HepG2 (cell line): ENCODE measurements around the gene MFAP2. TPM values are rescaled to one million over a fixed set of nuclear protein-coding genes. Genes with fewer than 3 reads are reported as not detected.

Experiments used
- ATAC-seq: fragments of 200-7000 bp; cut with Tn5 transposase; 3 replicates; pipeline ENCODE4 v1.9.1; 2020; ENCODE audit warnings: mild to moderate bottlenecking, moderate library complexity
- BruUV-seq: library from RNA; stranded (reverse); fragments of 400-500 nt; replicated peaks from 2 replicates; lab custom pipeline; 2021; lab: Mats Ljungman, UMichigan
- CTCF ChIA-PET: fragments of 300-600 bp; formaldehyde crosslinking; extraction: SDS; loops from one replicate; lab custom pipeline; 2021; ENCODE audit warnings: low total read pairs, inconsistent platforms, low intra/inter-chr PET ratio; lab: Yijun Ruan, JAX
- POLR2A ChIA-PET: fragments of 350-600 bp; sonication (Branson Sonifier 250); formaldehyde crosslinking; loops from one replicate; lab custom pipeline; 2020; ENCODE audit warnings: antibody characterized with exemption, inconsistent platforms; lab: Yijun Ruan, JAX
- DNase-seq: peaks from one replicate; pipeline ENCODE4 v3.0.0-alpha.2; 2015; ENCODE audit warnings: low spot score
- FAIRE-seq: peaks from 3 replicates; lab custom pipeline; 2011; peaks lifted over from hg19 to GRCh38; lab: Jason Lieb, UNC
- H2AFZ ChIP-seq: one replicate; pipeline ENCODE4 v1.6.1; 2011; ENCODE audit warnings: low read length, inconsistent platforms
- H3K27ac ChIP-seq: fragments of 300-600 bp; 3 replicates; pipeline ENCODE4 v1.8.0; 2011; ENCODE audit warnings: mixed run types, mild to moderate bottlenecking, mixed read lengths, low read length, inconsistent platforms; ENCODE audit not compliant: insufficient read depth; ENCODE audit errors: extremely low read length
- H3K27me3 ChIP-seq, 2 experiments: fragments of 200-600 bp in 1 of 2; 2 replicates in 1 of 2; 3 replicates in 1 of 2; pipeline versions ENCODE4 v1.6.0 to v1.8.0; 2011; ENCODE audit warnings: low read length in 2 of 2, mild to moderate bottlenecking in 2 of 2, moderate library complexity in 2 of 2, inconsistent platforms in 1 of 2; ENCODE audit not compliant: insufficient read depth in 2 of 2, control insufficient read depth in 1 of 2
- H3K36me3 ChIP-seq, 2 experiments: fragments of 200-600 bp in 1 of 2; replicated peaks in 1 of 2; 2 replicates in 1 of 2; 3 replicates in 1 of 2; pipeline versions ENCODE4 v1.5.1 to v1.8.0; 2011; ENCODE audit warnings: low read length in 2 of 2, inconsistent platforms in 1 of 2; ENCODE audit not compliant: insufficient read depth in 2 of 2, control insufficient read depth in 1 of 2
- H3K4me1 ChIP-seq: 2 replicates; pipeline ENCODE4 v1.5.1; 2012; ENCODE audit warnings: low read length, inconsistent platforms; ENCODE audit not compliant: insufficient read depth
- H3K4me2 ChIP-seq: 2 replicates; pipeline ENCODE4 v1.6.0; 2011; ENCODE audit warnings: low read depth, low read length, inconsistent platforms
- H3K4me3 ChIP-seq, 3 experiments: fragments of 200-600 bp in 1 of 3; sonication (generic), shearing (Covaris generic) in 1 of 3; replicated peaks in 1 of 3; 2 replicates each; pipeline ENCODE4 v1.5.1; 2011 to 2016; ENCODE audit warnings: low read length in 3 of 3, inconsistent platforms in 2 of 3, low read depth in 2 of 3, mild to moderate bottlenecking in 2 of 3, control low read depth in 1 of 3, mixed read lengths in 1 of 3; ENCODE audit not compliant: insufficient read depth in 1 of 3
- H3K79me2 ChIP-seq: one replicate; pipeline ENCODE4 v1.6.1; 2011; ENCODE audit warnings: low read length, inconsistent platforms; ENCODE audit not compliant: insufficient read depth
- H3K9ac ChIP-seq: 2 replicates; pipeline ENCODE4 v1.6.0; 2011; ENCODE audit warnings: mild to moderate bottlenecking, low read depth, low read length, inconsistent platforms; ENCODE audit not compliant: insufficient read depth
- H3K9me3 ChIP-seq: 2 replicates; pipeline ENCODE4 v1.5.1; 2012; ENCODE audit warnings: mild to moderate bottlenecking, low read length
- H4K20me1 ChIP-seq: 2 replicates; pipeline ENCODE4 v1.6.0; 2011; ENCODE audit warnings: inconsistent platforms, mild to moderate bottlenecking, low read length, moderate library complexity; ENCODE audit not compliant: insufficient read depth
- ARNT ChIP-seq: fragments of 450-650 bp; IDR thresholded peaks from 2 replicates; pipeline ENCODE4 v1.6.1; 2017
- CBX2 ChIP-seq, 2 experiments: fragments of 200-600 bp in 1 of 2; sonication (generic); formaldehyde crosslinking in 1 of 2; IDR thresholded peaks; 2 replicates each; pipeline versions ENCODE4 v1.7.0 to v1.8.1; 2018 to 2022; ENCODE audit warnings: low read depth in 2 of 2, low read length in 1 of 2, mild to moderate bottlenecking in 1 of 2, missing genetic modification reagents in 1 of 2
- CREB1 ChIP-seq, 2 experiments: fragments of 450-650 bp in 1 of 2; IDR thresholded peaks; 2 replicates each; pipeline ENCODE4 v1.6.1; 2016 to 2017; ENCODE audit warnings: control low read depth in 1 of 2, mild to moderate bottlenecking in 1 of 2, missing compliant biosample characterization in 1 of 2, missing genetic modification characterization in 1 of 2
- HNRNPUL1 ChIP-seq: fragments of 200-400 bp; formaldehyde crosslinking; IDR thresholded peaks from 2 replicates; pipeline ENCODE4 v1.6.1; 2017; ENCODE audit warnings: low read depth, mild to moderate bottlenecking, low read length, moderate library complexity
- KLF9 ChIP-seq: IDR thresholded peaks from 2 replicates; pipeline ENCODE4 v1.6.1; 2016; ENCODE audit warnings: low read depth
- NR2F2 ChIP-seq: IDR thresholded peaks from 2 replicates; pipeline ENCODE4 v1.6.1; 2012; ENCODE audit warnings: low read depth, inconsistent platforms, borderline replicate concordance
- PLSCR1 ChIP-seq: sonication (generic); formaldehyde crosslinking; IDR thresholded peaks from 2 replicates; pipeline ENCODE4 v1.5.0; 2020; ENCODE audit warnings: missing genetic modification reagents, mild to moderate bottlenecking, borderline replicate concordance
- ZBTB1 ChIP-seq: sonication (generic); formaldehyde crosslinking; IDR thresholded peaks from 2 replicates; pipeline ENCODE4 v1.4.0; 2020; ENCODE audit warnings: missing genetic modification reagents, borderline replicate concordance
- ZNF101 ChIP-seq: sonication (generic); formaldehyde crosslinking; IDR thresholded peaks from 2 replicates; pipeline ENCODE4 v1.4.0; 2020; ENCODE audit warnings: mild to moderate bottlenecking, low read depth, missing genetic modification reagents, borderline replicate concordance
- ZNF326 ChIP-seq: sonication (generic); formaldehyde crosslinking; IDR thresholded peaks from 2 replicates; pipeline ENCODE4 v1.4.0; 2020; ENCODE audit warnings: missing genetic modification reagents, borderline replicate concordance
- ZNF644 ChIP-seq: IDR thresholded peaks from 2 replicates; pipeline ENCODE4 v1.6.1; 2016; ENCODE audit warnings: low read depth
- ZNF788 ChIP-seq: sonication (generic); formaldehyde crosslinking; IDR thresholded peaks from 2 replicates; pipeline ENCODE4 v1.5.0; 2020; ENCODE audit warnings: mild to moderate bottlenecking, missing genetic modification reagents, borderline replicate concordance
- ZNF883 ChIP-seq: sonication (generic); formaldehyde crosslinking; IDR thresholded peaks from 2 replicates; pipeline ENCODE4 v1.5.1; 2020; ENCODE audit warnings: mild to moderate bottlenecking, missing genetic modification reagents; ENCODE audit errors: not compliant biosample characterization
- ZSCAN29 ChIP-seq: sonication (generic); formaldehyde crosslinking; conservative IDR thresholded peaks from 2 replicates; pipeline ENCODE4 v1.4.0; 2020; ENCODE audit warnings: mild to moderate bottlenecking, missing genetic modification reagents
- WGBS: methylation state at CpG from one replicate; pipeline ENCODE4 v1.1.6; 2017; ENCODE audit warnings: low lambda C conversion rate; 5-methylcytosine and 5-hydroxymethylcytosine counted together
- in situ Hi-C: cut with HindIII; loops from 2 replicates; pipeline ENCODE4 v1.10.0; 2017; ENCODE audit warnings: low pct_unique_long_range_greater_than_20kb; ENCODE audit not compliant: extremely low pct_ligation_motif_present
- intact Hi-C: fragments of 100-400 bp; cut with micrococcal nuclease; formaldehyde crosslinking; loops from one replicate; pipeline ENCODE4 v1.10.0; 2022; ENCODE audit not compliant: unreplicated experiment
- polyA plus RNA-seq, 8 experiments: library from polyadenylated mRNA; depleted of rRNA in 3 of 8; stranded (reverse) in 7 of 8; unstranded in 1 of 8; fragments of >200 nt; fragmentation: Illumina TruSeq in 4 of 8; extraction: Trizol in 4 of 8; gene quantifications; 2 replicates each; pipeline versions ENCODE4 v1.2.1 to v1.2.3, GENCODE V29; 2011 to 2016; ENCODE audit warnings: low read depth in 4 of 8, missing spikeins in 1 of 8, mixed read lengths in 1 of 8; ENCODE audit not compliant: insufficient read depth in 1 of 8
- total RNA-seq, 5 experiments: library from RNA; depleted of rRNA; stranded (reverse); fragments of >200 nt; fragmentation: Illumina TruSeq; extraction: Trizol; gene quantifications; 2 replicates each; pipeline ENCODE4 v1.2.3, GENCODE V29; 2016; ENCODE audit warnings: low read depth in 1 of 5
- TF ChIP-seq, protein P1 (sequence below): sonication (generic); formaldehyde crosslinking; IDR thresholded peaks from 2 replicates; pipeline ENCODE4 v1.8.1; 2022; ENCODE audit warnings: low read depth, mild to moderate bottlenecking, missing genetic modification reagents
- TF ChIP-seq, protein P2 (sequence below): sonication (generic); formaldehyde crosslinking; IDR thresholded peaks from 2 replicates; pipeline ENCODE4 v1.4.0; 2020; ENCODE audit warnings: mild to moderate bottlenecking, missing genetic modification reagents, borderline replicate concordance

The MFAP2 gene
- total and polyA plus RNA-seq, 2 of the 13 experiments (the other 11 are each of a cell fraction or from before 2014, with no cell fraction given): 1.1 to 1.4 TPM

DNA sequence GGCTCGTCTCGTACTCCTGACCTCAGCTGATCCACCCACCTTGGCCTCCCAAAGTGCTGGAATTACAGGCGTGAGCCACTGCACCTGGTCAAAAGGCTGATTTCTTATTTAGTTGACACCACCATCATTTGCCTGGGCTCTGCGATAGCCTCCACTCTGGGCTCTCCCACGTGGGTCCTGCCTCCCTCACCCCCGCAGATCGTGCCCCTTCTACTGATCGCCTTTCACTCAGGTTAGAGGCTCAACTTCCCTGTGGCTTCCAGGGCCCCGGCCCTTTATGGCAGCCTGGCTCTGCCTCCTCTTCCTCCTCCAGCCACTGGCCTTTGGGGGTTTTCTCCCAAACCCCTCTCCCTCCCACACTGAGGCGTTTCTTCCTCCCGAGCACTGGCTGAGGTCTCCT is 2.5 kb upstream of the MFAP2 start:
- H4K20me1 ChIP-seq: no peaks in the 10 kb centered on the region
- intact Hi-C loops (no loop called here), in situ Hi-C loops (no loop called here)
- DNase-seq (no peak), FAIRE-seq (no peak), ATAC-seq (peak; percentile 3; the same call in 2 of the 3 replicates)
- peak overlapping the region; percentile 0 for H2AFZ ChIP-seq
- no peak overlapping the region for H3K9ac ChIP-seq
- peak overlapping the region in 1 of 3 experiments; percentile 49; a peak in 2 of 6 replicates for H3K4me3 ChIP-seq
- ChIA-PET CTCF (no interaction called here), POLR2A (no interaction called here)
- peaks cover 4 to 30% of the 10 kb centered on the region in 2 experiments; a peak in 3 of 5 replicates for H3K27me3 ChIP-seq
- BruUV-seq: no TSS peak
- H3K36me3 ChIP-seq: no peaks in the 10 kb centered on the region
- no peaks in the 10 kb centered on the region for H3K79me2 ChIP-seq
- H3K27ac ChIP-seq: no peak overlapping the region
- WGBS: 12% methylated on average over 11 of the region's 11 CpGs
- H3K4me2 ChIP-seq: peak overlapping the region; percentile 75
- H3K9me3 ChIP-seq: no peaks in the 10 kb centered on the region
- H3K4me1 ChIP-seq: peaks cover 41% of the 10 kb centered on the region
- TF ChIP-seq NR2F2: no peak
- no peak for TF ChIP-seq HNRNPUL1
- TF ChIP-seq ARNT: no peak
- no peak for TF ChIP-seq ZNF883 (CRISPR knock-in tag)
- TF ChIP-seq, protein P1, sequence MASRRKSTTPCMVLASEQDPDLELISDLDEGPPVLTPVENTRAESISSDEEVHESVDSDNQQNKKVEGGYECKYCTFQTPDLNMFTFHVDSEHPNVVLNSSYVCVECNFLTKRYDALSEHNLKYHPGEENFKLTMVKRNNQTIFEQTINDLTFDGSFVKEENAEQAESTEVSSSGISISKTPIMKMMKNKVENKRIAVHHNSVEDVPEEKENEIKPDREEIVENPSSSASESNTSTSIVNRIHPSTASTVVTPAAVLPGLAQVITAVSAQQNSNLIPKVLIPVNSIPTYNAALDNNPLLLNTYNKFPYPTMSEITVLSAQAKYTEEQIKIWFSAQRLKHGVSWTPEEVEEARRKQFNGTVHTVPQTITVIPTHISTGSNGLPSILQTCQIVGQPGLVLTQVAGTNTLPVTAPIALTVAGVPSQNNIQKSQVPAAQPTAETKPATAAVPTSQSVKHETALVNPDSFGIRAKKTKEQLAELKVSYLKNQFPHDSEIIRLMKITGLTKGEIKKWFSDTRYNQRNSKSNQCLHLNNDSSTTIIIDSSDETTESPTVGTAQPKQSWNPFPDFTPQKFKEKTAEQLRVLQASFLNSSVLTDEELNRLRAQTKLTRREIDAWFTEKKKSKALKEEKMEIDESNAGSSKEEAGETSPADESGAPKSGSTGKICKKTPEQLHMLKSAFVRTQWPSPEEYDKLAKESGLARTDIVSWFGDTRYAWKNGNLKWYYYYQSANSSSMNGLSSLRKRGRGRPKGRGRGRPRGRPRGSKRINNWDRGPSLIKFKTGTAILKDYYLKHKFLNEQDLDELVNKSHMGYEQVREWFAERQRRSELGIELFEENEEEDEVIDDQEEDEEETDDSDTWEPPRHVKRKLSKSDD: no peak
- TF ChIP-seq PLSCR1 (CRISPR knock-in tag): no peak
- no peak for TF ChIP-seq ZSCAN29
- no peak for TF ChIP-seq CBX2 (IDR thresholded peaks at IDR 0.05; ENCODE audit: low read depth, low read length)
- no peak for TF ChIP-seq CBX2 (CRISPR knock-in tag; IDR thresholded peaks at IDR 0.05; ENCODE audit: low read depth)
- no peak for TF ChIP-seq ZNF644 (CRISPR knock-in tag)
- no peak for TF ChIP-seq ZNF101
- no peak for TF ChIP-seq KLF9
- TF ChIP-seq ZNF326 (CRISPR knock-in tag): no peak
- TF ChIP-seq ZNF788 (CRISPR knock-in tag): no peak
- no peak for TF ChIP-seq CREB1 (IDR thresholded peaks at IDR 0.05)
- no peak for TF ChIP-seq CREB1 (CRISPR knock-in tag; IDR thresholded peaks at IDR 0.05)
- no peak for TF ChIP-seq ZBTB1 (CRISPR knock-in tag)
- TF ChIP-seq, protein P2, sequence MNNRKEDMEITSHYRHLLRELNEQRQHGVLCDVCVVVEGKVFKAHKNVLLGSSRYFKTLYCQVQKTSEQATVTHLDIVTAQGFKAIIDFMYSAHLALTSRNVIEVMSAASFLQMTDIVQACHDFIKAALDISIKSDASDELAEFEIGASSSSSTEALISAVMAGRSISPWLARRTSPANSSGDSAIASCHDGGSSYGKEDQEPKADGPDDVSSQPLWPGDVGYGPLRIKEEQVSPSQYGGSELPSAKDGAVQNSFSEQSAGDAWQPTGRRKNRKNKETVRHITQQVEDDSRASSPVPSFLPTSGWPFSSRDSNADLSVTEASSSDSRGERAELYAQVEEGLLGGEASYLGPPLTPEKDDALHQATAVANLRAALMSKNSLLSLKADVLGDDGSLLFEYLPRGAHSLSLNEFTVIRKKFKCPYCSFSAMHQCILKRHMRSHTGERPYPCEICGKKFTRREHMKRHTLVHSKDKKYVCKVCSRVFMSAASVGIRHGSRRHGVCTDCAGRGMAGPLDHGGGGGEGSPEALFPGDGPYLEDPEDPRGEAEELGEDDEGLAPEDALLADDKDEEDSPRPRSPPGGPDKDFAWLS (CRISPR knock-in tag): no peak
